ENCODE results near the gene APH1A. TPM values are rescaled to one million over a fixed set of nuclear protein-coding genes. Genes with fewer than 3 reads are reported as not detected.

Gene APH1A
- total and polyA plus RNA-seq, 2 of the 13 experiments (the other 11 are each of a cell fraction or from before 2014, with no cell fraction given), result 114 to 130 TPM

- TF ChIP-seq, protein P1, sequence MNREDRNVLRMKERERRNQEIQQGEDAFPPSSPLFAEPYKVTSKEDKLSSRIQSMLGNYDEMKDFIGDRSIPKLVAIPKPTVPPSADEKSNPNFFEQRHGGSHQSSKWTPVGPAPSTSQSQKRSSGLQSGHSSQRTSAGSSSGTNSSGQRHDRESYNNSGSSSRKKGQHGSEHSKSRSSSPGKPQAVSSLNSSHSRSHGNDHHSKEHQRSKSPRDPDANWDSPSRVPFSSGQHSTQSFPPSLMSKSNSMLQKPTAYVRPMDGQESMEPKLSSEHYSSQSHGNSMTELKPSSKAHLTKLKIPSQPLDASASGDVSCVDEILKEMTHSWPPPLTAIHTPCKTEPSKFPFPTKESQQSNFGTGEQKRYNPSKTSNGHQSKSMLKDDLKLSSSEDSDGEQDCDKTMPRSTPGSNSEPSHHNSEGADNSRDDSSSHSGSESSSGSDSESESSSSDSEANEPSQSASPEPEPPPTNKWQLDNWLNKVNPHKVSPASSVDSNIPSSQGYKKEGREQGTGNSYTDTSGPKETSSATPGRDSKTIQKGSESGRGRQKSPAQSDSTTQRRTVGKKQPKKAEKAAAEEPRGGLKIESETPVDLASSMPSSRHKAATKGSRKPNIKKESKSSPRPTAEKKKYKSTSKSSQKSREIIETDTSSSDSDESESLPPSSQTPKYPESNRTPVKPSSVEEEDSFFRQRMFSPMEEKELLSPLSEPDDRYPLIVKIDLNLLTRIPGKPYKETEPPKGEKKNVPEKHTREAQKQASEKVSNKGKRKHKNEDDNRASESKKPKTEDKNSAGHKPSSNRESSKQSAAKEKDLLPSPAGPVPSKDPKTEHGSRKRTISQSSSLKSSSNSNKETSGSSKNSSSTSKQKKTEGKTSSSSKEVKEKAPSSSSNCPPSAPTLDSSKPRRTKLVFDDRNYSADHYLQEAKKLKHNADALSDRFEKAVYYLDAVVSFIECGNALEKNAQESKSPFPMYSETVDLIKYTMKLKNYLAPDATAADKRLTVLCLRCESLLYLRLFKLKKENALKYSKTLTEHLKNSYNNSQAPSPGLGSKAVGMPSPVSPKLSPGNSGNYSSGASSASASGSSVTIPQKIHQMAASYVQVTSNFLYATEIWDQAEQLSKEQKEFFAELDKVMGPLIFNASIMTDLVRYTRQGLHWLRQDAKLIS (CRISPR knock-in tag; IDR thresholded peaks at IDR 0.05), result no peak
- TF ChIP-seq ZBTB4 (CRISPR knock-in tag; IDR thresholded peaks at IDR 0.05; ENCODE audit: borderline replicate concordance) (peak; percentile 59; the same call in 1 of the 2 replicates), ZNF790 (CRISPR knock-in tag; IDR thresholded peaks at IDR 0.05; ENCODE audit: borderline replicate concordance) (no peak; the same call in 1 of the 2 replicates), NRL (CRISPR knock-in tag; IDR thresholded peaks at IDR 0.05; ENCODE audit: borderline replicate concordance) (peak; percentile 86), ZBTB26 (CRISPR knock-in tag; IDR thresholded peaks at IDR 0.05; ENCODE audit: borderline replicate concordance) (peak; percentile 21; the same call in 1 of the 2 replicates), DMAP1 (CRISPR knock-in tag; IDR thresholded peaks at IDR 0.05) (peak; percentile 29; the same call in 1 of the 2 replicates), ZNF687 (CRISPR knock-in tag; IDR thresholded peaks at IDR 0.05) (peak; percentile 86), ZNF446 (CRISPR knock-in tag; IDR thresholded peaks at IDR 0.05) (no peak), DNMT3B (CRISPR knock-in tag; conservative IDR thresholded peaks at IDR 0.05) (peak; percentile 38; the same call in 1 of the 2 replicates), POLR2A (IDR thresholded peaks at IDR 0.05; ENCODE audit: insufficient read depth in 1 of 2, low read depth in 2 of 2, low read length in 2 of 2) (peak; percentile 54 to 61), ZNF556 (CRISPR knock-in tag; IDR thresholded peaks at IDR 0.05; ENCODE audit: borderline replicate concordance) (no peak)
- TF ChIP-seq, protein P2, sequence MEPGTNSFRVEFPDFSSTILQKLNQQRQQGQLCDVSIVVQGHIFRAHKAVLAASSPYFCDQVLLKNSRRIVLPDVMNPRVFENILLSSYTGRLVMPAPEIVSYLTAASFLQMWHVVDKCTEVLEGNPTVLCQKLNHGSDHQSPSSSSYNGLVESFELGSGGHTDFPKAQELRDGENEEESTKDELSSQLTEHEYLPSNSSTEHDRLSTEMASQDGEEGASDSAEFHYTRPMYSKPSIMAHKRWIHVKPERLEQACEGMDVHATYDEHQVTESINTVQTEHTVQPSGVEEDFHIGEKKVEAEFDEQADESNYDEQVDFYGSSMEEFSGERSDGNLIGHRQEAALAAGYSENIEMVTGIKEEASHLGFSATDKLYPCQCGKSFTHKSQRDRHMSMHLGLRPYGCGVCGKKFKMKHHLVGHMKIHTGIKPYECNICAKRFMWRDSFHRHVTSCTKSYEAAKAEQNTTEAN (CRISPR knock-in tag; conservative IDR thresholded peaks at IDR 0.05), result 0 out of 2 replicates have a peak, but pooled peaks have one; percentile 74
These were observed 34.1 kb downstream of the APH1A start (continued) for GRCh38 chr1:150234566-150235293.

All from HepG2 (cell line).